CD4-positive, CD25-positive, alpha-beta regulatory T cell (primary cell): ENCODE results near the gene GPR68. TPM values are rescaled to one million over a fixed set of nuclear protein-coding genes. Genes with fewer than 3 reads are reported as not detected.

Experiments used
- ATAC-seq, 2 donors: fragments of 150-1000 bp; cut with Tn5 transposase; one replicate each; pipeline ENCODE4 v1.10.0; 2021; ENCODE audit warnings: low read depth in 2 of 2, moderate number of reproducible peaks in 2 of 2, moderate library complexity in 1 of 2
- DNase-seq, 3 donors: peaks; one replicate each; pipeline versions ENCODE4 v3.0.0 to v3.0.0-alpha.2; 2012 to 2022; ENCODE audit warnings: mixed read lengths in 1 of 3
- H3K27ac ChIP-seq: one replicate; pipeline ENCODE4 v1.7.0; 2013; ENCODE audit warnings: mild to moderate bottlenecking, low read length; ENCODE audit not compliant: insufficient read depth, poor library complexity, severe bottlenecking
- H3K27me3 ChIP-seq: one replicate; pipeline ENCODE4 v1.7.0; 2013; ENCODE audit warnings: low read length; ENCODE audit not compliant: control insufficient read depth, insufficient read depth
- H3K36me3 ChIP-seq: one replicate; pipeline ENCODE4 v1.7.0; 2013; ENCODE audit warnings: mild to moderate bottlenecking, low read length, moderate library complexity; ENCODE audit not compliant: control insufficient read depth, insufficient read depth
- H3K4me1 ChIP-seq: 2 replicates; pipeline ENCODE4 v1.7.0; 2013; ENCODE audit warnings: mild to moderate bottlenecking, low read length; ENCODE audit not compliant: insufficient read depth, control insufficient read depth, poor library complexity, severe bottlenecking
- H3K4me3 ChIP-seq: one replicate; pipeline ENCODE4 v1.7.0; 2013; ENCODE audit warnings: low read depth, mild to moderate bottlenecking, low read length, moderate library complexity
- H3K9me3 ChIP-seq, 2 experiments: 1 replicate in 1 of 2; 2 replicates in 1 of 2; pipeline ENCODE4 v1.7.0; 2013; ENCODE audit warnings: low read length in 2 of 2, mild to moderate bottlenecking in 1 of 2, moderate library complexity in 1 of 2; ENCODE audit not compliant: control insufficient read depth in 2 of 2
- H3K27ac Mint-ChIP-seq, 3 donors: one replicate each; pipeline ENCODE4 v1.8.0; 2020 to 2022; ENCODE audit warnings: mild to moderate bottlenecking in 3 of 3, mixed read lengths in 3 of 3, moderate library complexity in 2 of 3
- H3K27me3 Mint-ChIP-seq: one replicate; pipeline ENCODE4 v1.8.0; 2022; ENCODE audit warnings: mild to moderate bottlenecking, mixed read lengths
- H3K36me3 Mint-ChIP-seq: one replicate; pipeline ENCODE4 v1.8.0; 2020; ENCODE audit warnings: mixed read lengths
- H3K4me1 Mint-ChIP-seq, 4 donors: one replicate each; pipeline ENCODE4 v1.8.0; 2020 to 2022; ENCODE audit warnings: mixed read lengths in 4 of 4, mild to moderate bottlenecking in 1 of 4
- H3K4me3 Mint-ChIP-seq, 4 donors: one replicate each; pipeline ENCODE4 v1.8.0; 2020 to 2022; ENCODE audit warnings: mild to moderate bottlenecking in 4 of 4, mixed read lengths in 4 of 4, moderate library complexity in 3 of 4
- H3K9me3 Mint-ChIP-seq, 7 donors: one replicate each; pipeline ENCODE4 v1.8.0; 2020 to 2022; ENCODE audit warnings: mixed read lengths in 7 of 7, mild to moderate bottlenecking in 3 of 7, moderate library complexity in 2 of 7
- polyA plus RNA-seq, 4 donors: library from polyadenylated mRNA; unstranded; fragments of 300-500 nt; fragmentation: Illumina TruSeq; gene quantifications; one replicate each; pipeline ENCODE4 v1.2.3, GENCODE V29; 2021
- total RNA-seq: library from RNA; stranded (reverse); gene quantifications from one replicate; pipeline ENCODE4 v1.2.3, GENCODE V29; 2022

Gene GPR68
- total and polyA plus RNA-seq, 5 donors from 2014 or later, result 8.5 to 19.1 (median 12.8) TPM

DNA sequence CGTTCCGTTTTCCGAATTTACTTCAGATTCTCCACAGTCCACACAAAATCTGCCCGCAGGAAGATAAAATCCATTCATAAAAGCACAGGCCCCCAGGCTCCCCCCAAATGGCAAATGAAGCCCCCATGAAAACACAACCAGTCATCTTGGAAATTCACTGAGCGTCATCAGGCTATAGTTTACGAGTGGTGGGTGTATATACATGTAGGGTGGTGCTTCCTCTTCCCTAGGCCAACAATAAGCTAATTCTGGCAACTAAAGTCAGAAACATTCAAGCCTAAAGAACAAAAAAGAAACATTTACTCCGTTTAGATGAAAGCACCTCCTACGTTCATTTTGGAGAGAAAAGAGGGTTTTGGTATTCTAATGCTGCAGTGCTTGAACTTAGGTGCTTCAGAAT is 5.8 kb downstream of the GPR68 start:
- peaks cover 19% of the 10 kb centered on the region for H3K36me3 ChIP-seq
- peak overlapping the region; percentile 86 to 99 (median 93) for H3K27ac Mint-ChIP-seq
- peak overlapping the region; percentile 98 for H3K27ac ChIP-seq
- H3K9me3 ChIP-seq, result no peaks in the 10 kb centered on the region
- peaks cover 17% of the 10 kb centered on the region for H3K36me3 Mint-ChIP-seq
- H3K27me3 Mint-ChIP-seq, result peaks cover 3% of the 10 kb centered on the region
- DNase-seq (no peak), ATAC-seq (no peak)
- H3K9me3 Mint-ChIP-seq, result peaks cover 0 to 2% (median 0%) of the 10 kb centered on the region in 7 donors
- peak overlapping the region; percentile 59 for H3K4me3 ChIP-seq
- H3K4me1 ChIP-seq, result peaks cover 53% of the 10 kb centered on the region
- no peaks in the 10 kb centered on the region for H3K27me3 ChIP-seq
- H3K4me1 Mint-ChIP-seq, result peaks cover 5 to 81% (median 56%) of the 10 kb centered on the region in 4 donors
- H3K4me3 Mint-ChIP-seq, result peak overlapping the region; percentile 56 to 91 (median 85)

DNA sequence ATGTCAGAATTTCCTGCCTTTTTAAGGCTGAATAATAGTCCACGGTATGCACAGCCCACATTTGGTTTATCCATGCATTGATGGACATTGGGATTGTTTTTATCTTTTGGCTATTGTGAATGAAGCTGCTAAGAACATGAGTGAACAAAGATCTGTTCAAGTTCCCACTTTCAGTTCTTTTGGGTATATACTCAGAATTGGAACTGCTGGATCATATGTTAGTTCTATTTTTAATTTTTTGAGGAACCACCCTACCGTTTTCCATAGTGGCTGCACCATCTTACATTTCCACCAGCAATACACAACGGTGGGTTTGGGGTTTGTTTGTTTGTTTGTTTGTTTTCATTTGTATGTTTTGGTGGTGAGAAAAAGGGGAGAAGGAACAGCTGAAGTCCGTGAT is 6.4 kb downstream of the GPR68 start:
- H3K27me3 Mint-ChIP-seq, result no peaks in the 10 kb centered on the region
- peaks cover 53% of the 10 kb centered on the region for H3K4me1 ChIP-seq
- H3K4me1 Mint-ChIP-seq, result peaks cover 5 to 79% (median 51%) of the 10 kb centered on the region in 4 donors
- peaks cover 17% of the 10 kb centered on the region for H3K36me3 Mint-ChIP-seq
- peak overlapping the region in 3 of 4 donors; percentile 22 to 91 (median 80) for H3K4me3 Mint-ChIP-seq
- no peaks in the 10 kb centered on the region for H3K9me3 ChIP-seq
- peak overlapping the region; percentile 36 for H3K27ac ChIP-seq
- peaks cover 0 to 2% (median 0%) of the 10 kb centered on the region in 7 donors for H3K9me3 Mint-ChIP-seq
- H3K27ac Mint-ChIP-seq, result peak overlapping the region in 2 of 3 donors; percentile 86 to 99
- no peak overlapping the region for H3K4me3 ChIP-seq
- ATAC-seq, result no peak
- DNase-seq, result no peak
- peaks cover 19% of the 10 kb centered on the region for H3K36me3 ChIP-seq
- no peaks in the 10 kb centered on the region for H3K27me3 ChIP-seq

- no peak overlapping the region for H3K4me3 ChIP-seq
- Mint-ChIP-seq H3K27ac (peak overlapping the region in 2 of 3 donors; percentile 26 to 99), H3K36me3 (peaks cover 21% of the 10 kb centered on the region), H3K4me3 (peak overlapping the region in 1 of 4 donors; percentile 91), H3K9me3 (peaks cover 0 to 2% (median 0%) of the 10 kb centered on the region in 7 donors), H3K27me3 (no peaks in the 10 kb centered on the region), H3K4me1 (peaks cover 5 to 79% (median 51%) of the 10 kb centered on the region in 4 donors)
- ATAC-seq, result no peak
- H3K27me3 ChIP-seq, result no peaks in the 10 kb centered on the region
- H3K4me1 ChIP-seq, result peaks cover 55% of the 10 kb centered on the region
- H3K27ac ChIP-seq, result no peak overlapping the region
- H3K9me3 ChIP-seq, result no peaks in the 10 kb centered on the region
- no peak for DNase-seq
- peaks cover 19% of the 10 kb centered on the region for H3K36me3 ChIP-seq
These were observed 7.3 kb downstream of the GPR68 start for GRCh38 chr14:91237219-91237618.

DNA sequence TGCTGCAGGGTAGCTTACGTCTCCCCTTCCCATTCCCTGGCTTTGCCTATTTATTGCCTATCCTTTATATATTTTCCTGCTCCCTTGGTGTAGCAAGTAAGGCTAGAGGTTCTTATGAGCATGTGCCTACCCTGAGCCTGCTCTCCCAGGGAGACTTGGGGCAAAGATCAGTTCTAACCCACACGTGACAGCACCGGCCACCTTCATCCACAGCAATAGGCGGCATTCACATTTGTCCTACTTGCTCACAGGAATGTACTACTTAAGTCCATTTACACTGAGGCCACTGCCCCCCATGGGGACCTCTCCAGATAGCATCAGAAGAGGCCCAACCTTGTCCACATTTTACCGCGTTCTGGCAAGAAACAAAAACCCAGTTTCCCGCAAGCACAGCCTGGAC is 8.7 kb downstream of the GPR68 start:
- Mint-ChIP-seq H3K4me1 (peaks cover 9 to 79% (median 49%) of the 10 kb centered on the region in 4 donors), H3K27me3 (no peaks in the 10 kb centered on the region), H3K9me3 (peaks cover 0 to 2% (median 0%) of the 10 kb centered on the region in 7 donors), H3K27ac (peak overlapping the region in 2 of 3 donors; percentile 87), H3K36me3 (peaks cover 22% of the 10 kb centered on the region), H3K4me3 (peak overlapping the region in 1 of 4 donors; percentile 70)
- ATAC-seq, result no peak
- no peak overlapping the region for H3K4me3 ChIP-seq
- no peak for DNase-seq
- H3K27ac ChIP-seq, result no peak overlapping the region
- peaks cover 19% of the 10 kb centered on the region for H3K36me3 ChIP-seq
- H3K9me3 ChIP-seq, result peaks cover 0 to 3% of the 10 kb centered on the region in 2 experiments
- H3K4me1 ChIP-seq, result peaks cover 55% of the 10 kb centered on the region
- no peaks in the 10 kb centered on the region for H3K27me3 ChIP-seq

GRCh38 chr14:91234791-91235114 is 9.8 kb downstream of the GPR68 start:
- H3K36me3 Mint-ChIP-seq, result peaks cover 25% of the 10 kb centered on the region

DNA sequence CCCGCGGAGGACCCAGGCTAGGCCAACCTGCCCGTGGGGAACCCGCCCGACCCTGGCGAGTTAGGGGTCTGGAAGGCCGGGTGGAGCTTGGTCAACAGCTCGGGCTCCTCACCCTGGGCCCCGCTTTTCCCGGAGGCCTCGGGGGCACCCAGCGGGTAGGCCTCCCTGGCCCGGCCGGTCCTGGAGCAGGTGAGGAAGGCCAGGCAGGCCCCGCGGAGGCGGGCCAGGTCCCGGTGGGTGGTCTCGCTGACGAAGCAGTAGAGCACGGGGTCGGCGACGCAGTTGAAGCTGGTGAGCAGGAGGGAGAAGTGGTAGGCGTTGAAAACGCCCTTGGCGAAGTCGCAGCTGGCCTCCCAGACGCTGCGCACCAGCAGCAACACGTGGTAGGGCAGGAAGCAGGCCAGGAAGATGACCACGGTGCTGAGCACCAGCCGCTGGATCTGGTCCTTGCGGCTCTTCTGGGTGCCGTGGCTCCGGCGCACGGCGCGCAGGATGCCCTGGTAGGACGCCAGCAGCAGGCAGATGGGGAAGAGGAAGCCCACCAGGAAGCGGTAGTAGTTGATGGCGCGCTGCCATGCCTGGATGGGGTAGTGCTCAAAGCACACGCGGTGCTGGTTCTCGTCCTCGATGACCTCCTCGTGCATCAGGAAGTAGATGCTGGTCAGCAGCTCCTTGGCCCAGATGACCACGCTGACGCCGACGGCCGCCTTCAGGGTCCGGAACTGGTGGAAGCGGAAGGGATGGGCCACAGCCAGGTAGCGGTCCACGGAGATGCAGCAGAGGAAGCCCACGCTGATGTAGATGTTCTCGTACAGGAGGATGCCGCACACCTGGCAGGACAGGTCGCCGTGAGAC is 10.3 kb downstream of the GPR68 start:
- H3K4me3 ChIP-seq, result no peak overlapping the region
- H3K4me1 Mint-ChIP-seq, result peaks cover 16 to 79% (median 46%) of the 10 kb centered on the region in 4 donors
- H3K9me3 Mint-ChIP-seq, result peaks cover 0 to 2% (median 0%) of the 10 kb centered on the region in 7 donors
- H3K9me3 ChIP-seq, result peaks cover 0 to 3% of the 10 kb centered on the region in 2 experiments
- H3K27me3 Mint-ChIP-seq, result no peaks in the 10 kb centered on the region
- peaks cover 19% of the 10 kb centered on the region for H3K36me3 ChIP-seq
- no peak for DNase-seq
- H3K27ac Mint-ChIP-seq, result no peak overlapping the region
- no peaks in the 10 kb centered on the region for H3K27me3 ChIP-seq
- ATAC-seq, result no peak
- peaks cover 62% of the 10 kb centered on the region for H3K4me1 ChIP-seq
- peaks cover 25% of the 10 kb centered on the region for H3K36me3 Mint-ChIP-seq
- H3K27ac ChIP-seq, result no peak overlapping the region
- H3K4me3 Mint-ChIP-seq, result peak overlapping the region in 2 of 4 donors; percentile 13 to 68

More at GRCh38 chr14:91234791-91235114, 9.8 kb downstream of the GPR68 start:
- H3K4me3 Mint-ChIP-seq, result peak overlapping the region in 2 of 4 donors; percentile 13 to 68
- no peak overlapping the region for H3K27ac ChIP-seq
- peaks cover 19% of the 10 kb centered on the region for H3K36me3 ChIP-seq
- H3K4me1 Mint-ChIP-seq, result peaks cover 13 to 79% (median 46%) of the 10 kb centered on the region in 4 donors
- H3K27me3 ChIP-seq, result no peaks in the 10 kb centered on the region
- peaks cover 0 to 3% of the 10 kb centered on the region in 2 experiments for H3K9me3 ChIP-seq
- no peak overlapping the region for H3K27ac Mint-ChIP-seq
- peaks cover 60% of the 10 kb centered on the region for H3K4me1 ChIP-seq
- DNase-seq, result no peak
- no peak overlapping the region for H3K4me3 ChIP-seq
- ATAC-seq, result no peak
- peaks cover 0 to 2% (median 0%) of the 10 kb centered on the region in 7 donors for H3K9me3 Mint-ChIP-seq
- H3K27me3 Mint-ChIP-seq, result no peaks in the 10 kb centered on the region

DNA sequence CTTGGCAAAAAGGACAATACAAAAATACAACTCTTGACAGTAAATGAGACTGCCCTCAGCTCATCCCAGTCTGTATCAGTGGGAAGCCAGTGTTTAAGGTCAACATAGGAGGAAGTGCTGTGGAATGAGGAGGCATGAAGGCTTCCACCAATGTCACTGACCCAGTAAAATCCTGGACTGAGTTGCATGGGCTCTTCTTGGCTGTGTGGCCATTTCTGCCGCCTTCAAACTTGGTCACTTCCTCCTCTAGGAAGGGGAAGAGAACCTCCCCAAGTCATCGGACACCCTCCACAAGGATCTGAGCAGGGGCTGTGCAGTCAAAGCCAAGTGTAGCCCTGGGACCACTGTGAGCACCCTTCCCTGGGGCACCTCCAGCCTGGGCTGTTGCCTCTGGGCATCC is 11.9 kb downstream of the GPR68 start:
- Histone ChIP-seq H3K36me3 (peaks cover 19% of the 10 kb centered on the region), H3K4me1 (peaks cover 69% of the 10 kb centered on the region), H3K4me3 (peak overlapping the region; percentile 46), H3K9me3 (peaks cover 0 to 3% of the 10 kb centered on the region in 2 experiments), H3K27ac (peak overlapping the region; percentile 91), H3K27me3 (no peaks in the 10 kb centered on the region)
- Mint-ChIP-seq H3K9me3 (peaks cover 0 to 2% (median 0%) of the 10 kb centered on the region in 7 donors), H3K4me3 (peak overlapping the region in 3 of 4 donors; percentile 28 to 71 (median 53)), H3K36me3 (peaks cover 29% of the 10 kb centered on the region), H3K27ac (peak overlapping the region; percentile 95 to 100 (median 97)), H3K27me3 (no peaks in the 10 kb centered on the region), H3K4me1 (peaks cover 26 to 79% (median 48%) of the 10 kb centered on the region in 4 donors)
- ATAC-seq (no peak), DNase-seq (no peak)
